ENCODE data around the gene KCNQ2. TPM values are rescaled to one million over a fixed set of nuclear protein-coding genes. Genes with fewer than 3 reads are reported as not detected.

The KCNQ2 gene
- total RNA-seq, 1 donor = not detected

DNA sequence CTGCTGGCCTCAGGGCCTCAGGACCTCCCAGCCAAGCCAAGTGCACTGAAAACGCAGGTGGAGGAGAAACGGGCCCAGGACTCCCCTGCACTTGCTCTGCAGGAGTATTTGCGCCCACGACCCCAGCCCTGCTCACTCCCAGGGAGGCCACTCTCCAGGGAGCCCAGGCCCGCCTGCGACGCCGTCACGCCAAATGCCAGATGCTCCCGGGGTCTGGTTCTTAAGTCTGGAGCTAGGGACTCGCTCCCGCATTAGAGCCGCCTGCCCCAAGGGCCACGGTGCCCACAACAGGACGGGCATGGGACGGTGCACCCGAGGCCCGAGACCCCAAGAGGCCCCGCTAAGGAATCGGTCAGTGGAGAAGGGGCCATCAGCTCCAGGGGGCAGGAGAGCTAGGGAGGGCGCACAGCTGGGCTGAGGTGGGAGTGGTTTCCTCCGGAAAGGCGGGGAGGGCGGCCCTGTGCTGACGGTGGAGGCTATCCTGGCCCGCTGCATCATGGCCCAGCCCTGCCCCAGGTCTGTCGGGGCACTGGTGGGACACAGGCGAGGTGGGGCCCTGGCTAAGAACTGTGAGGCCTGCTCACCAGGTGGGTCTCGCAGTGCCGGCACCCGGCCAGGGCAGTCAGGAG is 67.2 kb downstream of the KCNQ2 start:
- H3K4me3 ChIP-seq (ENCODE audit: low read depth, low read length) = no peak overlapping the region
- no peak for TF ChIP-seq CTCF (IDR thresholded peaks at IDR 0.05; ENCODE audit: insufficient read depth, low read depth, low read length)
- DNase-seq (ENCODE audit: low read depth) = no peak

GRCh38 chr20:63404129-63405085 is 68.0 kb downstream of the KCNQ2 start:
- TF ChIP-seq CTCF (IDR thresholded peaks at IDR 0.05; ENCODE audit: insufficient read depth, low read depth, low read length) = no peak
- no peak for DNase-seq (ENCODE audit: low read depth)
- H3K4me3 ChIP-seq (ENCODE audit: low read depth, low read length) = no peak overlapping the region

GRCh38 chr20:63403403-63404105 is 68.9 kb downstream of the KCNQ2 start:
- H3K4me3 ChIP-seq (ENCODE audit: low read depth, low read length) = no peak overlapping the region
- no peak for TF ChIP-seq CTCF (IDR thresholded peaks at IDR 0.05; ENCODE audit: insufficient read depth, low read depth, low read length)
- no peak for DNase-seq (ENCODE audit: low read depth)

DNA sequence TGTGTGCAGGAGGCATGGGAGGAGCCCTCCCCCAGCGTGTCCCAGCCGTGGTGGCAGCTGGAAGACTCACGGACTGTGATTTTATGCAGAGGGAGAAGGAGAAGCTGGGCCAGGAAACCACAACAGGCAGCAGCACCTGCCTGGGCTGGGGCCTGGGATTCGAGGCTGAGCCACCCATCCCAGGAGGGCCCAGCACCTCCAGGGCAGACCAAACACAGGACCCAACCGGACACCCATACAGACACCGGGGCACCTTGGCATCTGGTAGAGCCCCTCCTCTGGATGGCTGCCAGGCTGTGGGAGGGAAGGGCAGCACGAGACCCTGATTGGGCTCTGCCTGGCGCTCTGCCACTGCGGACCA is 69.6 kb downstream of the KCNQ2 start:
- no peak for DNase-seq (ENCODE audit: low read depth)
- no peak overlapping the region for H3K4me3 ChIP-seq (ENCODE audit: low read depth, low read length)
- no peak for TF ChIP-seq CTCF (IDR thresholded peaks at IDR 0.05; ENCODE audit: insufficient read depth, low read depth, low read length)

GRCh38 chr20:63402181-63402859 is 70.1 kb downstream of the KCNQ2 start:
- no peak overlapping the region for H3K4me3 ChIP-seq (ENCODE audit: low read depth, low read length)
- no peak for DNase-seq (ENCODE audit: low read depth)
- no peak for TF ChIP-seq CTCF (IDR thresholded peaks at IDR 0.05; ENCODE audit: insufficient read depth, low read depth, low read length)

- no peak overlapping the region for H3K4me3 ChIP-seq (ENCODE audit: low read depth, low read length)
- DNase-seq (ENCODE audit: low read depth) = no peak
- no peak for TF ChIP-seq CTCF (IDR thresholded peaks at IDR 0.05; ENCODE audit: insufficient read depth, low read depth, low read length)
These were observed 70.9 kb downstream of the KCNQ2 start for GRCh38 chr20:63401384-63402110.
